PC-3 (cell line): ENCODE measurements around the gene ITGA3. TPM values are rescaled to one million over a fixed set of nuclear protein-coding genes. Genes with fewer than 3 reads are reported as not detected.

Source experiments
- ATAC-seq: fragments of 200-7000 bp; cut with Tn5 transposase; 2 replicates; pipeline ENCODE4 v1.9.1; 2020; ENCODE audit warnings: mild to moderate bottlenecking, moderate library complexity
- BruUV-seq: library from RNA; stranded (reverse); fragments of 400-500 nt; replicated peaks from 2 replicates; lab custom pipeline; 2021; lab: Mats Ljungman, UMichigan
- CTCF ChIA-PET: fragments of 300-600 bp; sonication (Branson Sonifier 250); formaldehyde crosslinking; loops from one replicate; lab custom pipeline; 2022; ENCODE audit warnings: antibody characterized with exemption; lab: Charles Lee
- POLR2A ChIA-PET: fragments of 300-600 bp; sonication (Branson Sonifier 250); formaldehyde crosslinking; loops from one replicate; lab custom pipeline; 2022; ENCODE audit warnings: antibody characterized with exemption; ENCODE audit not compliant: unreplicated experiment; lab: Charles Lee
- DNase-seq: peaks from one replicate; pipeline ENCODE4 v3.0.0-alpha.2; 2015
- H2AFZ ChIP-seq: fragments of 300-600 bp; sonication (generic); 2 replicates; pipeline ENCODE4 v1.6.0; 2016; ENCODE audit warnings: antibody characterized with exemption, low read length
- H3F3A ChIP-seq: fragments of 300-600 bp; sonication (generic); one replicate; pipeline ENCODE4 v1.6.0; 2017; ENCODE audit warnings: antibody characterized with exemption, low read length, control low read depth, mild to moderate bottlenecking; ENCODE audit not compliant: unreplicated experiment
- H3K27ac ChIP-seq: fragments of 300-600 bp; sonication (generic); 2 replicates; pipeline ENCODE4 v1.5.1; 2016; ENCODE audit warnings: mild to moderate bottlenecking, low read length
- H3K27me3 ChIP-seq: fragments of 300-600 bp; sonication (generic); 2 replicates; pipeline ENCODE4 v1.6.1; 2016; ENCODE audit warnings: low read length, mixed read lengths
- H3K36me3 ChIP-seq: fragments of 300-600 bp; sonication (generic); 2 replicates; pipeline ENCODE4 v1.6.1; 2016; ENCODE audit warnings: low read depth, mixed run types, low read length, mixed read lengths
- H3K4me1 ChIP-seq: fragments of 300-600 bp; sonication (generic); 2 replicates; pipeline ENCODE4 v1.5.1; 2016; ENCODE audit warnings: low read length; ENCODE audit not compliant: insufficient read depth
- H3K4me2 ChIP-seq: fragments of 300-600 bp; sonication (generic); 2 replicates; pipeline ENCODE4 v1.6.0; 2016; ENCODE audit warnings: low read length
- H3K4me3 ChIP-seq: fragments of 300-600 bp; sonication (generic); 2 replicates; pipeline ENCODE4 v1.5.1; 2016; ENCODE audit warnings: mild to moderate bottlenecking, low read length, mixed read lengths
- H3K79me2 ChIP-seq: fragments of 300-600 bp; sonication (generic); 2 replicates; pipeline ENCODE4 v1.6.1; 2017; ENCODE audit warnings: low read length, mixed read lengths
- H3K9ac ChIP-seq: fragments of 300-600 bp; sonication (generic); 2 replicates; pipeline ENCODE4 v1.6.0; 2016; ENCODE audit warnings: mild to moderate bottlenecking, low read length
- H3K9me2 ChIP-seq: fragments of 300-600 bp; sonication (generic); replicated peaks from 2 replicates; pipeline ENCODE4 v1.6.1; 2016; ENCODE audit warnings: mixed run types, low read length, mixed read lengths
- H3K9me3 ChIP-seq: fragments of 300-600 bp; sonication (generic); 2 replicates; pipeline ENCODE4 v1.6.1; 2016; ENCODE audit warnings: low read length, mixed read lengths
- H4K20me1 ChIP-seq: fragments of 300-600 bp; sonication (generic); 2 replicates; pipeline ENCODE4 v1.6.1; 2016; ENCODE audit warnings: low read length, mixed read lengths
- EZH2 ChIP-seq: fragments of 300-600 bp; sonication (generic); IDR thresholded peaks from one replicate; pipeline ENCODE4 v1.6.1; 2017; ENCODE audit warnings: antibody characterized with exemption, mild to moderate bottlenecking, low read length; ENCODE audit not compliant: unreplicated experiment
- EZH2phosphoT487 ChIP-seq: fragments of 300-600 bp; sonication (generic); IDR thresholded peaks from 2 replicates; pipeline ENCODE4 v1.6.1; 2018; ENCODE audit warnings: mild to moderate bottlenecking, antibody characterized with exemption, low read length, borderline replicate concordance
- intact Hi-C: fragments of 100-400 bp; cut with micrococcal nuclease; formaldehyde crosslinking; loops from 2 replicates; pipeline ENCODE4 v1.9.0; 2023
- total RNA-seq: library from RNA; depleted of rRNA; stranded (reverse); fragments of >200 nt; gene quantifications from 2 replicates; pipeline ENCODE4 v1.2.3, GENCODE V29; 2014
- TF ChIP-seq, protein P1 (sequence below): fragments of 300-600 bp; sonication (generic); conservative IDR thresholded peaks from 2 replicates; pipeline ENCODE4 v1.5.1; 2017; ENCODE audit warnings: antibody characterized with exemption, low read depth, mild to moderate bottlenecking, low read length

The ITGA3 gene
- total RNA-seq, 1 experiment from 2014 or later: 598 TPM

DNA sequence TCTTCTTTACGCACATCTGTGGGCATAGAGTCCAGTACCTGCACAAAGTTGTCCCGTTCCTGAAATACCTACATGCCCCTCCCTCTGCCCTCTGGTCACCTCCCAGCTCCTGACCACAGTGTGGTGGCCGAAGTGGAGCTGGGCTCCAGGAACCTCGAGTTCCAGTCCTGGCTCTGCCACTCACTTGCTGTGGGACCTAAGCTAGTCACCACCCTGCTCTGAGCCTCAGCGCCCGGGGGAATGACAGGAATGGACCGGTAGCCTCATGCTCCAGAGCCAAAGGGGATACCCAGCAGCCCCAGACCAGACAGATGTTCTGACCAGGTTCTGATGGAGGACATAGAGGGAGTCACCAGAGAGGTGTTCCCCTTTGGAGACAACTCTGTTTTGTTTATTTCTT is 26.7 kb upstream of the ITGA3 start:
- Histone ChIP-seq H3K79me2 (no peaks in the 10 kb centered on the region), H3K36me3 (no peaks in the 10 kb centered on the region), H3K9me2 (no peaks in the 10 kb centered on the region), H2AFZ (no peak overlapping the region), H3K4me1 (peaks cover 31% of the 10 kb centered on the region), H3K27ac (peak overlapping the region; percentile 96), H4K20me1 (no peaks in the 10 kb centered on the region), H3F3A (peaks cover 7% of the 10 kb centered on the region), H3K9me3 (peaks cover 6% of the 10 kb centered on the region), H3K4me2 (peak overlapping the region; percentile 83), H3K4me3 (no peak overlapping the region), H3K27me3 (no peaks in the 10 kb centered on the region), H3K9ac (peak overlapping the region; percentile 90)
- no peak for ATAC-seq
- POLR2A ChIA-PET: interaction anchor here (3.3 kb wide), 1 partner anchor 33 kb away, joined by 39 read pairs; no protein-coding TSS in a partner anchor
- intact Hi-C loops: loop anchor here (5.0 kb wide), 1 partner anchor 123 kb away; the partner anchor contains the start of gene PPP1R9B
- no TSS peak for BruUV-seq
- no peak for DNase-seq
- TF ChIP-seq, protein P1, sequence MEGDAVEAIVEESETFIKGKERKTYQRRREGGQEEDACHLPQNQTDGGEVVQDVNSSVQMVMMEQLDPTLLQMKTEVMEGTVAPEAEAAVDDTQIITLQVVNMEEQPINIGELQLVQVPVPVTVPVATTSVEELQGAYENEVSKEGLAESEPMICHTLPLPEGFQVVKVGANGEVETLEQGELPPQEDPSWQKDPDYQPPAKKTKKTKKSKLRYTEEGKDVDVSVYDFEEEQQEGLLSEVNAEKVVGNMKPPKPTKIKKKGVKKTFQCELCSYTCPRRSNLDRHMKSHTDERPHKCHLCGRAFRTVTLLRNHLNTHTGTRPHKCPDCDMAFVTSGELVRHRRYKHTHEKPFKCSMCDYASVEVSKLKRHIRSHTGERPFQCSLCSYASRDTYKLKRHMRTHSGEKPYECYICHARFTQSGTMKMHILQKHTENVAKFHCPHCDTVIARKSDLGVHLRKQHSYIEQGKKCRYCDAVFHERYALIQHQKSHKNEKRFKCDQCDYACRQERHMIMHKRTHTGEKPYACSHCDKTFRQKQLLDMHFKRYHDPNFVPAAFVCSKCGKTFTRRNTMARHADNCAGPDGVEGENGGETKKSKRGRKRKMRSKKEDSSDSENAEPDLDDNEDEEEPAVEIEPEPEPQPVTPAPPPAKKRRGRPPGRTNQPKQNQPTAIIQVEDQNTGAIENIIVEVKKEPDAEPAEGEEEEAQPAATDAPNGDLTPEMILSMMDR: no peak
- TF ChIP-seq EZH2phosphoT487 (no peak), EZH2 (no peak)
- CTCF ChIA-PET: no interaction called here

DNA sequence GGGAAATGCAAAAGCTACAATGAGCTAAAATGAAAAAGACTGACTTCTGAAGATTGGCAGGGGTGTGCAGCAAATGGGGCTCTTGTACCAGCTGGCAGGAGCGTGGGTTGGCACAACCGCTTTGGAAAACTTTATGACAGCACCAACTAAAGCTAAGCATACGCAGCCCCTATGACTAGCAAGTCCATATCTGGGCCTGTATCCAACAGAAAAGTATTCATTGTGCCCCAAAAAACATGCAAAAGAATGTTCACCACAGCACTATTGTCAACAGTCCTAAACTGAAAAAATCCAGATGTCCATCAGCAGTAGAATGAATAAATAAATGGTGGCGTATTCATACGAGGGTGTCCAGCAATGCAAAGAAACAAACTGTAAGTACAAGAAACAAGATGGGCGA is 22.6 kb upstream of the ITGA3 start:
- BruUV-seq: no TSS peak
- intact Hi-C loops: no loop called here
- no peak overlapping the region for H3K27ac ChIP-seq

More for the DNA sequence above, 22.6 kb upstream of the ITGA3 start:
- ATAC-seq (no peak), DNase-seq (no peak)
- POLR2A ChIA-PET: no interaction called here
- H3K9ac ChIP-seq: no peak overlapping the region
- peaks cover 30% of the 10 kb centered on the region for H3K4me1 ChIP-seq
- H3K27me3 ChIP-seq: no peaks in the 10 kb centered on the region
- no peaks in the 10 kb centered on the region for H4K20me1 ChIP-seq
- H3K9me2 ChIP-seq: no peaks in the 10 kb centered on the region
- CTCF ChIA-PET: no interaction called here
- H3K79me2 ChIP-seq: no peaks in the 10 kb centered on the region
- H3K36me3 ChIP-seq: no peaks in the 10 kb centered on the region
- H3F3A ChIP-seq: no peaks in the 10 kb centered on the region
- H2AFZ ChIP-seq: no peak overlapping the region
- H3K4me3 ChIP-seq: no peak overlapping the region
- TF ChIP-seq EZH2: no peak
- no peak for TF ChIP-seq EZH2phosphoT487
- TF ChIP-seq, protein P1: no peak
- no peak overlapping the region for H3K4me2 ChIP-seq
- H3K9me3 ChIP-seq: no peaks in the 10 kb centered on the region
